GM19193 (cell line): ENCODE data around the gene MYO1C.

Experiments used
- POLR2A ChIP-seq: IDR thresholded peaks from 4 replicates; pipeline ENCODE4 v1.6.1; 2011; ENCODE audit not compliant: insufficient read depth, insufficient read length; ENCODE audit errors: extremely low read depth

The MYO1C gene

GRCh38 chr17:1512351-1512750, 19.9 kb upstream of the MYO1C start:
- no peak for TF ChIP-seq POLR2A

DNA sequence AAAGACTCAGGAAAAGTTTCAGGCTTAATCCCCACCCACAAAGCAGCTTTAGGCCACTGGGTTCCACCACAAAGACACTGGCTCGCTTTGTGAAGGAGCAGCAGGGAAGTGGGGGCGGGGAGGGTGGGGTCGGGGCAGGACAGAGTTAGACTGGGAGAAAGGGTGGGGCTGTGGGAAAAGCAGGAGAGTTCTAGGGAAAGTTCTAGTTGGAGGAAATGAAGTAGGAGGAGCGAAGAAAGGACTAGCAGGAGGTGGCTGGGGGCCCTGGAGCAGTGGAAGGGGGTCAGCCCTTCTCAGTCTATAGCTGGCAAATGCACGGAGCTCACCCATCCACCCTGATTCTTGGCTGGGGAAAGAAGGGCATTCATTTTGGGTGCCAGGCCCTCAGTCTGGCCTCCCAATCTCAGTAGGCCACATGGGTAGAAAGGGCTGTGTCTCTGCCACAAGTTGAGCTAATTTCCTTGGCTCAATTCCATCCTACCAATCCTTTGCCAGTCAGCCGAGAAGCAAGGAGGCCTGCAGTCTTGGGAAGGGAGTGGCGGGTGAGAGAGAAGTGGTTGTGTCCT, 19.4 kb upstream of the MYO1C start:
- no peak for TF ChIP-seq POLR2A

DNA sequence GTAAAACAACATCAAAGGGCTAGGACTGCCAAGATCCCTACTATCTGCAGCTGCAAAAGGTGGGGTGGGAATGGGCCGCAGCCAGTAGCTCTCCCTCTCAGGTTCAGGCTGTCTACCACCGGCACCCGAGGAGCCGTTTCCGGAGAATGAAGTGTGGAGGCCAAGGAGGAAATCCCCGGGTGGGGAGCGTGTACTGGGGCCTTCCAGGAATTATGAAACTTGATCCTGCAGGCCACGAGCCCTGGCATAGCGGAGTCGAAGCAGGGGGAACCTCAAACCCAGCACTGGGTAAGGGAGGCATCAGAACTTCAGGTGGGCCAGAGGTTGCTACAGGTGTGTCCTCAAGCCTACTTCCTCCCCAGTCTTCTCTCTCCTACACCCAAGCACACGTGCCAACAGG, 18.8 kb upstream of the MYO1C start:
- TF ChIP-seq POLR2A = no peak

DNA sequence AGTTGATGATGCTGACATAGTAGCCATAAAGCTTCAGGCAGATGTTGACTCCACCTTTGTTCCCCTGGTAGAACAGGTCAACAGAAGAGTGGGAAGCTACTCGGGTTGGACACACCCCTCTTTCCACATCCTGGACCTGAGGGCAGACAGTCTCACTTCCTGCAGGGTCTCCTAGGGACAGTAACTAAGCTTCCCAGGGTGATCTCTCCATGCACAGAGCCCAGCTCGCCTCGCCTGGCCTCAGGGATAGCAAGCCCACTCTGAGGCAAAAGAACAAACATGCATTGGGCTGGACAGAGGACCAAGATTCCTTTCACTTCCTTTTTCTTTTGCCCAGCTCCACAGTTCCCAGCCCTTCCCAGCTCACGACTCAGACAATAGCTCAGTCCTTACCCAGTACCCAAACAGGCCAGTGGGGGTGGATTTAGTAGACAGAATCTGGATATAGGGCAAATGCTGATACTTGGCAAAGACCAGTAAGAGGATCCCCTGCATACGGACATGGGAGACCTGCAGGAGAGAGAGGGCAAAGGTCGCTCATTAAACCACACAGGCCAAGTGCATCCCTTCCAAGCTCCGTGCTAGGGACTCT, 16.9 kb upstream of the MYO1C start:
- no peak for TF ChIP-seq POLR2A

- no peak for TF ChIP-seq POLR2A
These were observed 14.3 kb upstream of the MYO1C start for GRCh38 chr17:1506649-1507267.

GRCh38 chr17:1505586-1505985, 13.1 kb upstream of the MYO1C start:
- no peak for TF ChIP-seq POLR2A

DNA sequence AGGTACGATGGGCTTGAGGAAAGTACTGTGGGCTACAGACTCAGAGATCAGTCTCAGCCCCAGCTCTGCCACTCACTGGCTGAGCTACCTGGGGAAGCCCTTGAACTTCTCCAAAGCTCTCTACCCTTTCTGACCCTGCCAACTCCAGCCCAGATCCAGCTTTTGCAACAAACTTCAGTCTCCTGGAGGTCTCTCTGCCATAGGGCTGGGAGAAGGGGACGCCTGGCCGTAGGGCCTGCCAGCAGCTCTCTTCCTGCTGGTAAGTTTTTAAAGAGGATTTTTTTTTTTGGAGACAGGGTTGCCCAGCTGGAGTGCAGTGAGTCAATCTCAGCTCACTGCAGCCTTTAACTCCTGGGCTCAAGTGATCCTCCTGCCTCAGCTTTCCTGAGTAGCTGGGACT, 12.4 kb upstream of the MYO1C start:
- TF ChIP-seq POLR2A = no peak

- no peak for TF ChIP-seq POLR2A
These were observed 11.2 kb upstream of the MYO1C start for GRCh38 chr17:1503699-1504098.

DNA sequence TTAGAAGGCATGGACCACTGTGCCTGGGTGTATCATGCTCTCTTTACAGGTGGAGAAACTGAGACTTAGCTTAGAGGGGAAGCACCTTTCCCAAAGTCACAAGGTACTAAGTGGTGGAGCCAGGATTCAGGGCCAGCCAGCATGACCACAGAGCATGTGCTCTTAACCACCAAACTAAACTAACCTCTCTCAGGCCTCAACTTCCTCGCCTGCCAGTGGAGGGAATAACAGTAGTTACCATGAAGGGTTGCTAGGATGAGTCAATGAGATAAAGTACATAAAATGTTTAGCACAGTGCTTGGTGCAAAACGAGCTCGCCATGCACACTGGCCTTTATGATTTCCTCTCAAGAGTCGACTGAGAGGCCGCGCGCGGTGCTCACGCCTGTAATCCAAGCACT, 6.4 kb upstream of the MYO1C start:
- TF ChIP-seq POLR2A = no peak

GRCh38 chr17:1498233-1498632, 5.7 kb upstream of the MYO1C start:
- no peak for TF ChIP-seq POLR2A

- TF ChIP-seq POLR2A = no peak
These were observed 5.3 kb upstream of the MYO1C start for GRCh38 chr17:1497831-1498230.

- no peak for TF ChIP-seq POLR2A
These were observed 4.4 kb upstream of the MYO1C start for GRCh38 chr17:1496869-1497268.

GRCh38 chr17:1495265-1495989, 2.9 kb upstream of the MYO1C start:
- no peak for TF ChIP-seq POLR2A

GRCh38 chr17:1494736-1495253, 2.3 kb upstream of the MYO1C start:
- no peak for TF ChIP-seq POLR2A

DNA sequence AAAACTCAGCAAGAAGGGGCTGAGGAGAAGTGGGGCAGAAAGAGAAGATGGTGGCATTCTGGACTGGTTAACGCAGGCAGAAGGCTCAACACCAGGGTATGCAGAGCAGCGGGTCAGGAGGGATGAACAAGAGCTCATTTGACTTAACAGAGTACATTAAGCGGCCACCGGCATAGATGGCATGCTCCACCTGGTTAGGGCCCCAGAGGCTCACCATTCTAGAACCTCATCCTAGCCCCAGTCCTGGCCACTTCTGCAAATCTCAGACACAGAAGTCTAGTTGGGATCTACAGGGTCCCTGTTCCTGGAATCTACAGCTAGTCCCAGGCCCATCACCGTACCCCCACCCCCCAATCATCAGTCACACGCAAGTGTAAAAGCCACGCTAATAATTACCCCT, 1.7 kb upstream of the MYO1C start:
- no peak for TF ChIP-seq POLR2A
